Adipose tissue (tissue), 3 donors: ENCODE measurements around the gene CRBN. TPM values are rescaled to one million over a fixed set of nuclear protein-coding genes. Genes with fewer than 3 reads are reported as not detected.

Source experiments
- H3K27ac ChIP-seq: one replicate; pipeline ENCODE4 v1.5.1; 2013; ENCODE audit warnings: low read depth, low read length
- WGBS, 3 donors: extraction: QIAGEN DNeasy Blood & Tissue Kit; methylation state at CpG; one replicate each; pipeline ENCODE4 v1.1.7; 2013; 5-methylcytosine and 5-hydroxymethylcytosine counted together
- polyA plus RNA-seq, 3 donors: library from polyadenylated mRNA; stranded (reverse); fragments of 200-250 nt; gene quantifications; one replicate each; pipeline ENCODE4 v1.2.3, GENCODE V29; 2013
- donor health status: healthy with polysubstance abuse.
- donor health status: Bipolar disorder and iron deficiency.
- donor health status: healthy.

The CRBN gene
- 10 to 100 TPM; 18.7 to 30.9 (median 21.2) TPM for polyA plus RNA-seq

- no peak within 1 kb of the TSS for H3K27ac ChIP-seq
- 1% methylated on average over 55 to 56 of the region's 56 CpGs for WGBS, 3 donors
These were observed at the start of gene CRBN for GRCh38 chr3:3179407-3180094. Gene CRBN, minus strand, starts transcription at chr3:3179691. Its CDS starts 4 bp downstream, at chr3:3179687.

GRCh38 chr3:3227640-3228039 lies 48.1 kb upstream of the CRBN start:
- H3K27ac ChIP-seq: no peak overlapping the region
- WGBS, 3 donors: 0 to 38% (median 2%) methylated on average over 1 of the region's 1 CpG

- no peak overlapping the region for H3K27ac ChIP-seq
- WGBS, 3 donors: 60 to 74% (median 65%) methylated on average over 2 of the region's 2 CpGs
These were observed 42.0 kb upstream of the CRBN start for GRCh38 chr3:3221528-3221927.

GRCh38 chr3:3216401-3216800 lies 36.9 kb upstream of the CRBN start:
- 64 to 84% (median 79%) methylated on average over 4 of the region's 4 CpGs for WGBS, 3 donors
- no peak overlapping the region for H3K27ac ChIP-seq

- no peak overlapping the region for H3K27ac ChIP-seq
- WGBS, 3 donors: 41 to 86% (median 83%) methylated on average over 7 of the region's 7 CpGs
These were observed 33.4 kb upstream of the CRBN start for GRCh38 chr3:3212781-3213440.

GRCh38 chr3:3209714-3210113 lies 30.2 kb upstream of the CRBN start:
- WGBS, 3 donors: 81 to 83% (median 81%) methylated on average over 2 of the region's 2 CpGs

GRCh38 chr3:3209057-3209456 lies 29.6 kb upstream of the CRBN start:
- H3K27ac ChIP-seq: no peak overlapping the region
- WGBS, 3 donors: 53 to 74% (median 68%) methylated on average over 1 of the region's 1 CpG

More at GRCh38 chr3:3209714-3210113, 30.2 kb upstream of the CRBN start:
- no peak overlapping the region for H3K27ac ChIP-seq

- 68 to 88% (median 78%) methylated on average over 3 of the region's 3 CpGs for WGBS, 3 donors
- no peak overlapping the region for H3K27ac ChIP-seq
These were observed 22.1 kb upstream of the CRBN start for GRCh38 chr3:3201611-3202010.

- no peak overlapping the region for H3K27ac ChIP-seq
- 12 to 27% (median 22%) methylated on average over 7 of the region's 7 CpGs for WGBS, 3 donors
These were observed 21.2 kb upstream of the CRBN start for GRCh38 chr3:3200632-3201212.

- 34 to 53% (median 52%) methylated on average over 2 of the region's 2 CpGs for WGBS, 3 donors
- H3K27ac ChIP-seq: no peak overlapping the region
These were observed 19.8 kb upstream of the CRBN start for GRCh38 chr3:3199306-3199705.

- no peak overlapping the region for H3K27ac ChIP-seq
- 40 to 52% (median 50%) methylated on average over 6 of the region's 6 CpGs for WGBS, 3 donors
These were observed 16.8 kb upstream of the CRBN start for GRCh38 chr3:3196148-3196861.

- no peak overlapping the region for H3K27ac ChIP-seq
These were observed 15.4 kb upstream of the CRBN start for GRCh38 chr3:3194861-3195260.

- WGBS, 3 donors: 17 to 21% (median 18%) methylated on average over 2 of the region's 2 CpGs
- no peak overlapping the region for H3K27ac ChIP-seq
These were observed 12.8 kb upstream of the CRBN start for GRCh38 chr3:3192286-3192675.

GRCh38 chr3:3191675-3192285 lies 12.3 kb upstream of the CRBN start:
- H3K27ac ChIP-seq: no peak overlapping the region
- 18 to 28% (median 28%) methylated on average over 4 of the region's 4 CpGs for WGBS, 3 donors

- H3K27ac ChIP-seq: no peak overlapping the region
- 35 to 88% (median 42%) methylated on average over 1 of the region's 1 CpG for WGBS, 3 donors
These were observed 10.5 kb upstream of the CRBN start for GRCh38 chr3:3189961-3190360.

- 17 to 30% (median 22%) methylated on average over 1 of the region's 1 CpG for WGBS, 3 donors
These were observed 9.7 kb upstream of the CRBN start for GRCh38 chr3:3189102-3189727.

GRCh38 chr3:3184876-3185275 lies 5.4 kb upstream of the CRBN start:
- 37 to 63% (median 52%) methylated on average over 2 of the region's 2 CpGs for WGBS, 3 donors
- H3K27ac ChIP-seq: no peak overlapping the region

More at GRCh38 chr3:3189102-3189727, 9.7 kb upstream of the CRBN start:
- H3K27ac ChIP-seq: no peak overlapping the region

- no peak overlapping the region for H3K27ac ChIP-seq
- WGBS, 3 donors: 69 to 79% (median 75%) methylated on average over 9 of the region's 9 CpGs
These were observed 965 bp upstream of the CRBN start for GRCh38 chr3:3180456-3180855.
